Activated CD4-positive, CD25-positive, alpha-beta regulatory T cell (primary cell): ENCODE results near the gene KCND2.

Experiments
- DNase-seq, 4 experiments: peaks; one replicate each; lab custom pipeline; 2025; lab: John Stamatoyannopoulos, UW

The KCND2 gene

GRCh38 chr7:120703585-120704240 is 430.7 kb downstream of the KCND2 start:
- no peak for DNase-seq

DNA sequence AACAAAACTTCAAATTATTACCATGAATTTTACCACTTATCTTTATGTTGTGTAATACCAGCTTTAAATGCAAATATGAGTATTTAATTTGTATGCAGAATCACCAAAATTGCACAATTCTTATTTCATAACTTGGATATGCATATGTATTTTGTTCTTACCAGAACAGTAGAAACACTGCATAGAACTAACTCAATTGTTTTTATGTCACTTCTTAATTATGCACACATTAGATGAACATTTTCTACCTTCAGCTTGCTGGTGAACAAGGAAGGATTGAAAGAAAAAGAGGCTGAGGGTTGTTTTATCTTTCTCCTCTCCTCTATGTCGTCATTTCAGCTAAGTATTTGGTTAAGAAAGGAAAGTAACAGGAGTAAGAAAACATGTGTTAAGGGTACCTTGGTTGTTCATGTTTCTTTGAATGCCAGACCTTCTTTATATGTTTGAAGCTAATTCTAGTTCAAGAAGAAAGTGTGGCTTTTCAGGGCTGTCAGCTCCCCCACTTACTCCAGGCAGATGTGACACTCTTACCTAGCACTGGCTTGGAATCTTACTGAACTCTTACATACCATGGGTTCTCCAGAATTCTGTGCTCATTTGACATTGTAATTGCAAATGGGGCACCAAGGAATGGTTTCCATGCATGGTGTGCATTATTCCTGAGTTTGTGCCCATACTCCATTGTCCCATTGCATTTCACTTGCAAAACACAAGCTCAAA is 436.4 kb downstream of the KCND2 start:
- DNase-seq: no peak

DNA sequence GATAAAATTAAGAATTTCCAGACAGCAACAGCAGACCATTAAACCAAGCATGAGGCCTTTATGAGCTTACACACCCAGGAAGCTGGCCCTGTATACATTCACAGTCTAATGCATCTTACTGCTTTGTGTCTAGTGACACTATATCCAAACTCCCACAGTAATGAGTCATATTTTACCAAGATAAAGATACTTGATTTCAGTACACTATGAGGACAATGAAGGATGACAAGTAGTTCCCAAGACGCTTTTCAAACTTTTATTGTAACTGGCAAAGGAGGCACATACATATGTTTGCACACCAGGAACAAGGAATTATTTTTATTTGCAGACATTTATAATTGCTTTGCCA is 437.0 kb downstream of the KCND2 start:
- no peak for DNase-seq

GRCh38 chr7:120714945-120715344 is 442.0 kb downstream of the KCND2 start:
- DNase-seq: no peak

GRCh38 chr7:120716307-120716706 is 443.3 kb downstream of the KCND2 start:
- DNase-seq: no peak

- DNase-seq: no peak
These were observed 444.2 kb downstream of the KCND2 start for GRCh38 chr7:120717166-120717565.

- DNase-seq: no peak
These were observed 445.4 kb downstream of the KCND2 start for GRCh38 chr7:120718361-120718760.

GRCh38 chr7:120720317-120720716 is 447.3 kb downstream of the KCND2 start:
- no peak for DNase-seq

DNA sequence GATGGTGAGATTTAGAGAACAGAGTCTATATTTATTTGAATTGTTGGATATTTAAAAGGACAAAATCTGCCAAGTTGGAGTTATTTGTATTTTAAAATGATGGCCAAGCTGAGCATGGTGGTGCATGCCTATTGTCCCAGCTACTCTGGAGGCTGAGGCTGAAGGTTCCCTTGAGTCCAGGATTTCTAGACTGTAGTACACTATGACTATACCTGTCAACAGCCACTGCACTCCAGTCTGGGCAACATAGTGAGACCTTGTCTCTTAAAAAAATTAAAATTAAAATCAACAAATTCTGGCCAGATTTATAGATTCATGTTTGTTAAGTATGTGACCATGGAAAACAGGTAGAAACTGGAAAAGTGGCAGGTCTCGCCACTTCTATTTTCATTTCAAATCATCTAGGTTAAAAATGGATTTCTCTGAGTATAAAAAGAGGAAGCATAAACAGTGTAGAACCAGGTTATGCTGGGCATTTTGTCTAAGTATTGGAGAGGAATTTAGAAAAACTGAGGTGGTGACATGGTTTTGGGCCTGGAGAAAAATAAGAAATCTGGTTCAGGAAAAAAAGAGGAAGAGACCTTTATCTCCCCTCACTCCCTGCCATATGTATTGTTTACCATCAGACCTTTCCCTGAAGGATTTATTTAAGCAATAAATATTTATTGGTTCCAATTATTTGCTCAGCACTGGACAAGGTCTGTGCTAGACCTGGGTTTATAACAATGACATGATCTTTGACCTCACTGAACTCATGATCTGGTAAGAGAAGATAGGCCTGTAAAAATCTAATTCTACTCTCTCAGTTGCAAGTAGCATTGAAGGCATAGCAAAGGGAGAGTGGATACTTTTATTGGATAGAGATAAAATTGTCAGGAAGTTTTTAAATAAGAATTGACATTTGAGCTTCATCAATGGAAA is 450.8 kb downstream of the KCND2 start:
- DNase-seq: no peak

DNA sequence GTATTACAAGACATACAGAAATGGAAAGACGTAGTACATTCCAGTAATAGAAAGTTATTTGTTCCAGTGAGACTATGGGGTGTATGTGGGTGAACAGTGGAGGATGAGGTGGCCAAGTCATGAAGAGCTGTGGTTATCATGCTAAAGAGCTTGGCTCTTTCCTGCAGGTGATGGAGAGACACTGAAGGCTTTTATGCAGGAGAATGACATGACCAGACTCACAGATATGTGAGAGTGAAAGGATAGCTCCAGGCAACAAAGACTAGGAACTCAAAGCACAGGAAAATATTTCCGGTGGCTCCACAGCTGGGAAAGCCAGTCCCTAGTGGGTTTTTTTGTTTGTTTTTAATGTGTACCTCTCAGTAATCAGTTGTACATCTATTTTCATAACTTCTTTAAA is 451.5 kb downstream of the KCND2 start:
- DNase-seq: no peak

- no peak for DNase-seq
These were observed 452.0 kb downstream of the KCND2 start for GRCh38 chr7:120724955-120725354.

DNA sequence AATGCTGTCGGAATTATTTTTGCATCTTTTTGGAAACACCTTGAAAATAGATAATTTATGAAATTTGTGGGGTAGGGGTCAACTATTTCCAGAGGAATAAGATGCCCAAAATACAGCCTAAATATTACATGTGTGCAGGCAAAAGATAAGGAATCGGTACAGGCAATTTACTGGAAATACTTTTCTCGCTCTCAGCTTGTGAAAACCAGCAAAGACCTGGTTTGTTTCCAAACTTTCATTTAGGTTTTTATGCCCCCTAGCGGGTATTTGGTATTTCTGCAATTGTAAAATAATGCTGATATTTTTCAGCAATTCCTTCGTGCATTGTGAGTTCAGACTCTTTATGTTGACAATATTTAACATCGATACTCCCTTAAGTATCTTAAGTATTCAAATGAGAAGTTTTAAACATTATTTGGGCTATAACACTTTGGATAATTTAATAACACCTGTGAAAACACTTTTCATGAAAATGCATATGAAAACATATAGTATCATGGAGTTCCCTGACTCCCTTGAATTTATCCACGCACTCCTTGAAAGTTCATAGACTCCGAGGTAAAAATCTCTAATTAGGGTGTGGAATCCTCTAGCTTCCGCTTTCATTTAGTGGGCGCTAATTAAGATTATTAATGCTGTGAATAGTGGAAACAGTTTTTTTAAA is 452.5 kb downstream of the KCND2 start:
- DNase-seq: no peak

GRCh38 chr7:120729245-120729644 is 456.3 kb downstream of the KCND2 start:
- no peak for DNase-seq

DNA sequence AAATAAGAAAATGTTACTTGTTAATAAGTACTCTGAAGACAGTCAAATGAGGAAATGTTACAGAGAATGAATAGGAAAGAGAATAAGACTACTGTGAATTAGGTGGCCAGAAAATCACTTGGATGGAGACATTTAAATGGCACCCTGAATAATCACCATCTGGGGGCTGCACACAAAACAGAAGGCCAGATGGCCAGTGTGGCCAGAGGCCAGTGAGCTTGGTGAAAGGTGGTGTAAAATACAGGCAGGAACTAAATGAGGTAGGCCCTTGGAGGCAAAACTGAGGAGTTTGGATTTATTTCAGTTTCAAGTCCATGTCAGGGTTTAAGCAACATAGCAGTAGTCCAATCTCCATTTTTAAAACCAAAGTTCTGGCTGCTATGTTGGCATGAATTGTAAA is 458.3 kb downstream of the KCND2 start:
- DNase-seq: no peak

DNA sequence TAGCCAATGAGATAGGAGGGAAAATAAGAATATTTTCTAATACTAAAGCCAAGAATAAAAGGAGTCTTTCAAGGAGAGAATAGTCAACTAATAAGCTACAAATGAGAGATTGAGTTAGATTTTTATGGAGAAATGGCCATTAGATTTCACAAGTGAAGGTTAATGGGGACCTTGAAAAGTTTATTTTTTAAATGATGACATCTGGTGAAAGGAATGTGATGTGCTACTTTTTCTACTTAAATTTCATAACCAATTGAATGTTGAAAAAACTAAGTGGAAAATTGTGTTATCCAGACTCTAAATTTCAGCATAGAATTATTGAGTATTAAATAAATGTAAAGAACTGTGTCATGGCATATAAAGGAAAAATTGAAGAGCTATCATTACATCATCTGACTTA is 459.3 kb downstream of the KCND2 start:
- DNase-seq: no peak

DNA sequence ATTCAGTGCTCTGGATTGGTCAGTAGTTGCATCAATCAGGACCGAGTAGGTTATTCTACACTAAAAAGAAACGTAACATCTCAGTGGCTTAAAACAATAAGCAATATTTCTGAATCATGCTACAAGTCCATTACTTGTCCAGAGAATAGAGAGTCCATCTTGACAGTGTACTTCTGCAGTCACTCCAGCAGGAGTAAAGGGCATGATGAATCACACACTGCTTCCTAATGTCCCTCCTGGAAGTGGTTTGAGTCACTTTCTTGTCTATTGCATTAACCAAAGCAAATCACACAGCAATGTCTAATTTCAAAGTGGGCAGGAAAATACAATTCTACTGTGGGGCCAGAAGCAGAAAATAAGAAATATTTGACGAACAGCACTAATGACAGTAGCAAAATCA is 460.2 kb downstream of the KCND2 start:
- DNase-seq: no peak

DNA sequence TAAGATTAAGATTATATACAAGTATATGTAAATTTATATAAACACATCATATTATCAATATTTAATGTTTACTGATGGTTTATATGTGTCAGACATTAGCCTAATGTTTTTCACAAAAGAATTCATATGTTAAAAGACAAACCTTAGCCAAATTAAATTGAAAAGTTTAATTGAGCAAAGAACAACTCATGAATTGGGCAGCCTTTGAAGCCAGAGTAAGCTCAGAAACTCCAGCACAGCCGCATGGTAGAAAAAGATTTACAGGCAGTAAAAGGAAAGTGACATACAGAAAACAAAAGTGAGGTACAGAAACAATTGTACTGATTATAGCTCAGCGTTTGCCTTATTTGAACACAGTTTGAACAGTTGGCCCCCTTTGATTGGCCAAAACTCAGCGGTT is 460.9 kb downstream of the KCND2 start:
- DNase-seq: no peak

DNA sequence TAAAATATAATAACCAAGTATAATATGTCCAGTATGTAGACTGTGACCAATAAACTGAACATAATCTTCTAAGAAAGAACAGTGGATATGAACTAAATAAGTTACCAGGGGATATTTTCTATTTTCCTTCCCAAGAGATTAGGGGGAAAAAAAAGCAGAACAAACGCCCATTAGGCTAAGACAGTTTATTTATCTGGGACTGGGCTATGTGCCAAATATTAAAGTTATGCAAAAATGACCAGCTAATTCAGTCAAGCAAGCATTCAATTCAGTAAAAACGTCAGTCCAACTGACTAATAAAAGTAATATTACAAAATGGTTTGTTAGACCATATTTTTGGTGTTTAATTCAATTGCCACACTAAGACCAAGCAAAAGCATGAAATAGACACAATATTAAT is 462.8 kb downstream of the KCND2 start:
- no peak for DNase-seq

DNA sequence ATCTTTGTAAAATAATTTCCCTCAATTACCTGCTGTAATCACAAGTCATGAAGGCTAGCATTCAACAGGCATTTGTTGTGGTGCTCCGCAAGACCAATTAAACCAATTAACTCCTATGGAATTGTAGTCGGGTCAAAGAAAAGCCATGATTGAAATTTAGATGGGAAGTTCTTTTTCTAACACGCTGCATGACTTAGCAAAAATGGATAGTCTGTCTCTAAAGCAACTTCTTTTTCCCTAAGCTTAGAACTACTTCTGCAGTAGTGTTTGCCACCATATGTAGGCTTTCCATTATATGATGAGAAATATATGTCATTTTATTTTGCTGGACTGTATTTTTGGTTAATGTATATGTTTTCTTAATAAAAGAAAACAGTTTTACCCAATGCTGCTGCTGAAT is 465.8 kb downstream of the KCND2 start:
- DNase-seq: no peak

- DNase-seq: no peak
These were observed 467.4 kb downstream of the KCND2 start for GRCh38 chr7:120740348-120740747.

DNA sequence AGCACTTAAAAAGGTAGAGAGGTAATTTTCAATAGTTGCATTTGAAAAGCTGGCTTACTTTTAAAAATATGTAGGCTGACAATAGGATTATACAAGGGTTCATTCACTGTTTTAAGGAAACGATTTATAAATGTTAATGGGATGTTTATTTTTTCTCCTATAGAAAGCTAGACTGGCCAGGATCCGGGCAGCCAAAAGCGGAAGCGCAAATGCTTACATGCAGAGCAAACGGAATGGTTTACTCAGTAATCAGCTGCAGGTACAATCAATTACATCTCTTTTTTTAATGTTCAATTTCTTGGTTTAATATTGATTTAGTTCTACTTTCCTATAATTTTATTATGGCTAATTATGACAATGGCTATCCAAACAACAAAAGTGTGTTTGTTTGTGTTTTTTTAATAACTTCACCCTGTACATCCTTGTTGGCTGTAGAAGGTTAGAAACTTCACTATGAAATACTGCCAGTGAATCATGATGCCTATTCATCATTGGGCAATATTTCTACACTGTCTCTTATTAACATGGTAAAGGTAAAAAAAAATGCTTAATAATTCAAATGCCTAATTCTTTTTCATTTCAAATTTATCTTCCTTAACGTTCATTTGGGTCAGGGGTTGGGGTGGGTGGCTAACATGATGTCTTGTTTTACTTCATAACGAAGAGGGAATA is 468.5 kb downstream of the KCND2 start:
- no peak for DNase-seq

DNA sequence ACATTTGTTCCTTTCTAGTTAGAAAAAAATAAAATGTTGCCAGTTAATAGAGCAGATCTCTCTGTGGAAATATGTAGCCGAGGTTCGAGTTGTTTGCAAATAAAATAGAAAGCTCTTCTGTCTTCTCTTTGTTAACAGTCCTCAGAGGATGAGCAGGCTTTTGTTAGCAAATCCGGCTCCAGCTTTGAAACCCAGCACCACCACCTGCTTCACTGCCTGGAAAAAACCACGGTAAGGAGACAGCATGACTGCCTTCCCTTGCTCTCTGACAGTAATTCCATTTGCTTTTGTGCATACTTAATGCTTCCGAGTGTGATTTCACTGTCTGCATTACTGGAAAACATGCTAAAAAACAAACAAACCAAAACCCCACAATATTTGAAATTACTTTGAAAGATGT is 469.4 kb downstream of the KCND2 start:
- DNase-seq: no peak
